ENCODE data around the gene AGPAT3.

GRCh38 chr21:43967981-43968380 lies 103.0 kb downstream of the AGPAT3 start:
- no peak for TF ChIP-seq POLR2A (IDR thresholded peaks at IDR 0.05; ENCODE audit: low read length)
- no peak for TF ChIP-seq GATA1 (IDR thresholded peaks at IDR 0.05; ENCODE audit: low read depth, low read length)
